Astrocyte (in vitro differentiated cells and primary cell): ENCODE results near the gene VDR. TPM values are rescaled to one million over a fixed set of nuclear protein-coding genes. Genes with fewer than 3 reads are reported as not detected.
A peak's percentile ranks its signal among the peaks of the same experiment; 100 is the strongest.

Experiments used
- DNase-seq: peaks from one replicate; pipeline ENCODE4 v3.0.0-alpha.2; 2010; ENCODE audit warnings: low read depth
- FAIRE-seq: peaks from 2 replicates; lab custom pipeline; 2011; peaks lifted over from hg19 to GRCh38; lab: Jason Lieb, UNC
- H2AFZ ChIP-seq: 2 replicates; pipeline ENCODE4 v1.6.0; 2012; ENCODE audit warnings: low read depth, low read length, inconsistent platforms
- H3K27ac ChIP-seq: 2 replicates; pipeline ENCODE4 v1.5.1; 2011; ENCODE audit warnings: low read depth, low read length, inconsistent platforms
- H3K27me3 ChIP-seq: 2 replicates; pipeline ENCODE4 v1.6.0; 2011; ENCODE audit warnings: low read length, inconsistent platforms; ENCODE audit not compliant: insufficient read depth
- H3K36me3 ChIP-seq: 2 replicates; pipeline ENCODE4 v1.5.1; 2011; ENCODE audit warnings: low read length, inconsistent platforms; ENCODE audit not compliant: insufficient read depth
- H3K4me1 ChIP-seq: 2 replicates; pipeline ENCODE4 v1.5.1; 2011; ENCODE audit warnings: low read length, inconsistent platforms; ENCODE audit not compliant: insufficient read depth
- H3K4me2 ChIP-seq: 2 replicates; pipeline ENCODE4 v1.6.0; 2012; ENCODE audit warnings: low read length, inconsistent platforms
- H3K4me3 ChIP-seq: 2 replicates; pipeline ENCODE4 v1.5.1; 2011; ENCODE audit warnings: low read depth, mild to moderate bottlenecking, low read length, inconsistent platforms; ENCODE audit not compliant: insufficient read depth
- H3K79me2 ChIP-seq: 2 replicates; pipeline ENCODE4 v1.6.0; 2012; ENCODE audit warnings: mild to moderate bottlenecking, low read length, inconsistent platforms; ENCODE audit not compliant: insufficient read depth
- H3K9ac ChIP-seq: 2 replicates; pipeline ENCODE4 v1.6.0; 2012; ENCODE audit warnings: mild to moderate bottlenecking, low read length, inconsistent platforms
- H3K9me3 ChIP-seq: 2 replicates; pipeline ENCODE4 v1.5.1; 2012; ENCODE audit warnings: low read depth, mild to moderate bottlenecking, low read length, inconsistent platforms; ENCODE audit not compliant: insufficient read depth
- H4K20me1 ChIP-seq: 2 replicates; pipeline ENCODE4 v1.6.0; 2012; ENCODE audit warnings: low read length, inconsistent platforms; ENCODE audit not compliant: insufficient read depth
- H3K27ac Mint-ChIP-seq: one replicate; pipeline ENCODE4 v1.8.0; 2021; ENCODE audit warnings: mild to moderate bottlenecking, mixed read lengths; ENCODE audit not compliant: unreplicated experiment
- H3K27me3 Mint-ChIP-seq: one replicate; pipeline ENCODE4 v1.8.0; 2021; ENCODE audit warnings: low read depth, mixed read lengths; ENCODE audit not compliant: unreplicated experiment
- H3K36me3 Mint-ChIP-seq: one replicate; pipeline ENCODE4 v1.8.0; 2021; ENCODE audit warnings: low read depth, mixed read lengths; ENCODE audit not compliant: unreplicated experiment
- H3K4me1 Mint-ChIP-seq: one replicate; pipeline ENCODE4 v1.8.0; 2021; ENCODE audit warnings: low read depth, mixed read lengths; ENCODE audit not compliant: unreplicated experiment
- H3K4me3 Mint-ChIP-seq: one replicate; pipeline ENCODE4 v1.8.0; 2021; ENCODE audit warnings: mild to moderate bottlenecking, moderate library complexity, mixed read lengths; ENCODE audit not compliant: unreplicated experiment
- H3K9me3 Mint-ChIP-seq: one replicate; pipeline ENCODE4 v1.8.0; 2021; ENCODE audit warnings: mild to moderate bottlenecking, mixed read lengths; ENCODE audit not compliant: unreplicated experiment
- EZH2 ChIP-seq: IDR thresholded peaks from 2 replicates; pipeline ENCODE4 v1.6.1; 2012; ENCODE audit warnings: mild to moderate bottlenecking, low read length, inconsistent platforms; ENCODE audit not compliant: insufficient read depth
- total RNA-seq: library from RNA; stranded (reverse); gene quantifications from 2 replicates; pipeline ENCODE4 v1.2.1, GENCODE V29; 2021
- TF ChIP-seq, protein P1 (sequence below): IDR thresholded peaks from 2 replicates; pipeline ENCODE4 v1.5.1; 2011; ENCODE audit warnings: low read depth, mild to moderate bottlenecking, inconsistent platforms, low read length, moderate library complexity; ENCODE audit not compliant: insufficient read depth

VDR gene
- total RNA-seq, 1 donor from 2014 or later: 6.6 TPM

DNA sequence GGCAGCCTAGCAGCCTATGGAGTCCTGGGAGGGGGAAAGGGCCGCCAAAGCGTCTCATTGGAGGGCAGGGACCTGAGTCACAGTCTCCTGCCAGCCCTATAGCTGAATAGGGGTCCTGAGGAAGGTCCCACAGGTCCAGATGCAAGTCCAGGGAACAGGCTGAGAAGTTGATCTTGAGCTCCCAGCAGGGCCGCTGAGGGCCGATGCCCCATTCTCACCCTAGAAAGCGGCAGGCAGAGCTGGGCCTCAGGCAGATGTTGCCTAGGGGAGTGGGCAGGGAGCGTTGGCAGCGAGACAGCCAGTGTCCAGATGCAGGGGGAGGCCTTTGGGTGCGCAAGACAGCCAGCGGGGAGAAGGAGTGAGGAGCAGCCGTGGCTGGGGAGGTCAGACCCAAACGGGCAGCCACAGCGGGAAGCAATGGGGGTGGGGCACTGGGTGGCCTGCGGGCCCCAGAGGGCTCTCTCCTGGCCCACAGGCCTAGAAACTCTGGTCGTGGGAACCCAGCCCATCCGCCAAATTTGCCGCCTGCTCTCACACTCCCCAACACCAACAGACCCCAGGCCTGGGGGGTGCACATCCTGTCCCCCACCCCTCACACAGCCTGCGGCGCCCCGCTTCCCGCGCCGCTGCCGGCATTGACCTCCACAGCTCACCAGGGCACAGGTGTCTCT is 86.2 kb downstream of the VDR start:
- TF ChIP-seq EZH2: no peak
- TF ChIP-seq, protein P1, sequence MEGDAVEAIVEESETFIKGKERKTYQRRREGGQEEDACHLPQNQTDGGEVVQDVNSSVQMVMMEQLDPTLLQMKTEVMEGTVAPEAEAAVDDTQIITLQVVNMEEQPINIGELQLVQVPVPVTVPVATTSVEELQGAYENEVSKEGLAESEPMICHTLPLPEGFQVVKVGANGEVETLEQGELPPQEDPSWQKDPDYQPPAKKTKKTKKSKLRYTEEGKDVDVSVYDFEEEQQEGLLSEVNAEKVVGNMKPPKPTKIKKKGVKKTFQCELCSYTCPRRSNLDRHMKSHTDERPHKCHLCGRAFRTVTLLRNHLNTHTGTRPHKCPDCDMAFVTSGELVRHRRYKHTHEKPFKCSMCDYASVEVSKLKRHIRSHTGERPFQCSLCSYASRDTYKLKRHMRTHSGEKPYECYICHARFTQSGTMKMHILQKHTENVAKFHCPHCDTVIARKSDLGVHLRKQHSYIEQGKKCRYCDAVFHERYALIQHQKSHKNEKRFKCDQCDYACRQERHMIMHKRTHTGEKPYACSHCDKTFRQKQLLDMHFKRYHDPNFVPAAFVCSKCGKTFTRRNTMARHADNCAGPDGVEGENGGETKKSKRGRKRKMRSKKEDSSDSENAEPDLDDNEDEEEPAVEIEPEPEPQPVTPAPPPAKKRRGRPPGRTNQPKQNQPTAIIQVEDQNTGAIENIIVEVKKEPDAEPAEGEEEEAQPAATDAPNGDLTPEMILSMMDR: no peak
- no peaks in the 10 kb centered on the region for H3K9me3 ChIP-seq
- peaks cover 66% of the 10 kb centered on the region for H3K79me2 ChIP-seq
- H4K20me1 ChIP-seq: peaks cover 55% of the 10 kb centered on the region
- H3K36me3 ChIP-seq: no peaks in the 10 kb centered on the region
- Mint-ChIP-seq H3K4me3 (peak overlapping the region; percentile 93), H3K36me3 (peaks cover 2% of the 10 kb centered on the region), H3K4me1 (peaks cover 54% of the 10 kb centered on the region), H3K27me3 (no peaks in the 10 kb centered on the region), H3K27ac (peak overlapping the region; percentile 67), H3K9me3 (no peaks in the 10 kb centered on the region)
- H2AFZ ChIP-seq: no peak overlapping the region
- peak overlapping the region; percentile 95 for H3K9ac ChIP-seq
- H3K27ac ChIP-seq: peak overlapping the region; percentile 96
- H3K4me2 ChIP-seq: peak overlapping the region; percentile 99
- H3K4me3 ChIP-seq: peak overlapping the region; percentile 88
- DNase-seq: no peak
- H3K4me1 ChIP-seq: peaks cover 59% of the 10 kb centered on the region
- no peaks in the 10 kb centered on the region for H3K27me3 ChIP-seq
- no peak for FAIRE-seq

DNA sequence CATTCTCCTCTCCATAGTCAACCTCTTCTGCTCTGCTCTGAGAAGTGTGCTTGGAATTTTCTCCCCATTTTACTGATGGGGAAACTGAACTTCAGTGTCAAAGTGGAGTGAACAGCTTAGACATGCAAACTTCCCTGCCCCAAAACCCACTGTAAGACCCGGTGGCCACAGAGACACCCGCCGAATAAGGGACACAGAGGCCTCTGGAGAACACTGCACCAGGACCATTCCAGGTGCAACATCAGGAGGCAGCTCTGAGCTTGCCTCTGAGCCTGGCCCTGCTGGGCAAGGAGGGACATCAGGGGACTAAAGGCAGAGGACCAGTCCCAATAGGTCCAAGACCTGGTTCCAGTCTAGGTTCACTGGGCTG is 86.8 kb downstream of the VDR start:
- Mint-ChIP-seq H3K27me3 (no peaks in the 10 kb centered on the region), H3K9me3 (no peaks in the 10 kb centered on the region), H3K27ac (peak overlapping the region; percentile 67), H3K4me1 (peaks cover 54% of the 10 kb centered on the region), H3K4me3 (peak overlapping the region; percentile 93), H3K36me3 (peaks cover 2% of the 10 kb centered on the region)
- H4K20me1 ChIP-seq: peaks cover 62% of the 10 kb centered on the region
- H3K79me2 ChIP-seq: peaks cover 72% of the 10 kb centered on the region
- H3K27me3 ChIP-seq: no peaks in the 10 kb centered on the region
- no peaks in the 10 kb centered on the region for H3K9me3 ChIP-seq
- H3K4me1 ChIP-seq: peaks cover 64% of the 10 kb centered on the region
- peak overlapping the region; percentile 95 for H3K9ac ChIP-seq
- peak overlapping the region; percentile 44 for H3K27ac ChIP-seq
- no peak overlapping the region for H2AFZ ChIP-seq
- DNase-seq: no peak
- H3K4me2 ChIP-seq: peak overlapping the region; percentile 99
- TF ChIP-seq, protein P1: no peak
- no peak for TF ChIP-seq EZH2
- peak overlapping the region; percentile 88 for H3K4me3 ChIP-seq
- no peak for FAIRE-seq
- H3K36me3 ChIP-seq: no peaks in the 10 kb centered on the region

DNA sequence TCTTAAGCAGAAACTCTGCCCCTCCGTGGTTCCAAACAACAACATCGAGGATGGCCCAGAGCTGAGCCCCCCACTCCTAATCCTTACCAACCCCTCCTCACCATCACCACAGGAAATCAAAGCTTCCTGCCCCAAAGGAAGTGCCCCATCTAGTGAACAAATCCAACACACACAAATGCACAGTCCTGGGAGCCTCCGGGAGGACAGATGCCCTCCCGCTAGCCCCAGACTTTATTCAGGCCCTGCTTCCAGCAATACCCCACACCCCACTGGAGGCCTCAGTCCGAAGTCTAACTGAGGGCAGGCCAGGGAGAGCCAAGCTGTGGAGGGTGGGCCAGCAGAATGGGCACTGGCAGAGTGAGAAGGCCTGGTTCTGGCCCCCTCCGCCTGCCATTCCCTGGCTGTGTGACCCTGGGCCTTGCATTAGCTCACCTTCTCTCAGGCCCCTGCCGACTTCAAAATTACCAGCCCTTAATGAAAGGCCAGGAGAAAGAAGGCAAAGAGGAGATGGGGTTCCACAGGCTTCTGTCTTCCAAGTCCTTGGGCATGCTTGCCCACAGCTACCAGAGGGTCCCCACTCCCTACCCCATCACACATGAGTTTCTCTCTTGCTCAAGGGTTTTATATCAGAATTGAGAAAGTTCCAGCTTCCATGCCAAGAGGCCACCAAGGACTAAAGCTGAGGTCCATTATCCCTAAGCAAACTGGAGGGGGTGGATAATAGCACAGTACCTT is 87.4 kb downstream of the VDR start:
- H3K36me3 ChIP-seq: no peaks in the 10 kb centered on the region
- peak overlapping the region; percentile 87 for H3K27ac Mint-ChIP-seq
- peak overlapping the region; percentile 93 for H3K4me3 Mint-ChIP-seq
- peak overlapping the region; percentile 44 for H3K27ac ChIP-seq
- peak overlapping the region; percentile 99 for H3K4me2 ChIP-seq
- peaks cover 53% of the 10 kb centered on the region for H3K4me1 Mint-ChIP-seq
- peak overlapping the region; percentile 88 for H3K4me3 ChIP-seq
- H4K20me1 ChIP-seq: peaks cover 64% of the 10 kb centered on the region
- H3K79me2 ChIP-seq: peaks cover 75% of the 10 kb centered on the region
- no peak for TF ChIP-seq EZH2
- TF ChIP-seq, protein P1: peak; percentile 8
- DNase-seq (no peak), FAIRE-seq (no peak)
- H3K4me1 ChIP-seq: peaks cover 67% of the 10 kb centered on the region
- H3K27me3 Mint-ChIP-seq: no peaks in the 10 kb centered on the region
- H3K9me3 Mint-ChIP-seq: no peaks in the 10 kb centered on the region
- peaks cover 2% of the 10 kb centered on the region for H3K36me3 Mint-ChIP-seq
- H2AFZ ChIP-seq: no peak overlapping the region
- H3K9ac ChIP-seq: peak overlapping the region; percentile 95
- no peaks in the 10 kb centered on the region for H3K27me3 ChIP-seq
- H3K9me3 ChIP-seq: no peaks in the 10 kb centered on the region
